ENCODE results near the gene PLD1. TPM values are rescaled to one million over a fixed set of nuclear protein-coding genes. Genes with fewer than 3 reads are reported as not detected.
A peak's percentile ranks its signal among the peaks of the same experiment; 100 is the strongest.
"Not testable (repeated sequence)": the region's sequence is repeated elsewhere in the genome, so short reads cannot be mapped to it uniquely, and the experiment has no call there.

Gene PLD1
- total and polyA plus RNA-seq, 4 donors, result 3.1 to 31.1 (median 12.2) TPM

DNA sequence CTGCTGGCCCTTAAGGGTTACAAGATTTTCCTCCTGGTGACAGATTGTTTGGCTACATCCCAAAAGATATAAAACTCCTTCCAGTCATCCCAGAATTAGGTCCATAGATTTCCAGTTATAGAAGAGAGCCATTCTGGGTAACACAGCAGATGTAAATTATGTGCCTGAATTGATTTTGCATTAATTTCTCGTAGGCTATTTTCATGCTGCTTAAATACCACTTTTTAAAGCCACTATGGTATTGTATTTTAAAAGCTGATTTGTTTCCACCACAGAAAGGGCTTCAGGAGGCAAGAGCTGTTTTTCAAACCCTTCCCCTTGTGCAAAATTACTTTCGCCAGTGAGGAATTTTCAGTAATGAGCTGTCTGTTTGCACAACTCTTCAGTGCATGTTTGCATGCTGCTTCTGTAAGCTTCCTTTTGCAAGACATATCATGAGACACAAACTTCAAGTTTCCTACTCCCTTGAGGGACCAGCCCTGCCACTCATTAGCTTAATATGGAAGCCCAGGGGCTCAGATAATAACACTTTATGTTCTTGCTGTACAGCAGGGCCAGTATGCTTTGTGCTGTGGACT lies 244.7 kb downstream of the PLD1 start:
- no peak overlapping the region for H3K9ac ChIP-seq (ENCODE audit: insufficient read depth in 1 of 2, low read length in 2 of 2)
- no peak overlapping the region for H3K27ac ChIP-seq (ENCODE audit: low read depth in 1 of 2, low read length in 1 of 2)
- no peak overlapping the region for H3K4me3 ChIP-seq
- DNase-seq (peak in 2 of 3 donors; percentile 47 to 69), ATAC-seq (ENCODE audit: insufficient read depth, low FRiP score) (peak; percentile 49)
- TF ChIP-seq, protein P1, sequence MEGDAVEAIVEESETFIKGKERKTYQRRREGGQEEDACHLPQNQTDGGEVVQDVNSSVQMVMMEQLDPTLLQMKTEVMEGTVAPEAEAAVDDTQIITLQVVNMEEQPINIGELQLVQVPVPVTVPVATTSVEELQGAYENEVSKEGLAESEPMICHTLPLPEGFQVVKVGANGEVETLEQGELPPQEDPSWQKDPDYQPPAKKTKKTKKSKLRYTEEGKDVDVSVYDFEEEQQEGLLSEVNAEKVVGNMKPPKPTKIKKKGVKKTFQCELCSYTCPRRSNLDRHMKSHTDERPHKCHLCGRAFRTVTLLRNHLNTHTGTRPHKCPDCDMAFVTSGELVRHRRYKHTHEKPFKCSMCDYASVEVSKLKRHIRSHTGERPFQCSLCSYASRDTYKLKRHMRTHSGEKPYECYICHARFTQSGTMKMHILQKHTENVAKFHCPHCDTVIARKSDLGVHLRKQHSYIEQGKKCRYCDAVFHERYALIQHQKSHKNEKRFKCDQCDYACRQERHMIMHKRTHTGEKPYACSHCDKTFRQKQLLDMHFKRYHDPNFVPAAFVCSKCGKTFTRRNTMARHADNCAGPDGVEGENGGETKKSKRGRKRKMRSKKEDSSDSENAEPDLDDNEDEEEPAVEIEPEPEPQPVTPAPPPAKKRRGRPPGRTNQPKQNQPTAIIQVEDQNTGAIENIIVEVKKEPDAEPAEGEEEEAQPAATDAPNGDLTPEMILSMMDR (IDR thresholded peaks at IDR 0.05; ENCODE audit: control extremely low read depth, extremely low read depth), result no peak
- H3K27me3 ChIP-seq (ENCODE audit: control insufficient read depth in 3 of 3, insufficient read depth in 3 of 3, low read length in 2 of 3), result no peaks in the 10 kb centered on the region
- H3K9me3 ChIP-seq (ENCODE audit: control insufficient read depth in 4 of 4, insufficient read depth in 3 of 4, low read length in 3 of 4), result no peaks in the 10 kb centered on the region
- H3K36me3 ChIP-seq (ENCODE audit: control insufficient read depth in 4 of 4, insufficient read depth in 4 of 4, low read length in 4 of 4), result no peaks in the 10 kb centered on the region
- WGBS, 2 donors, result 64% methylated on average over 2 of the region's 2 CpGs
- peaks cover 0 to 13% (median 7%) of the 10 kb centered on the region in 5 donors for H3K4me1 ChIP-seq (ENCODE audit: control insufficient read depth in 5 of 5, insufficient read depth in 5 of 5, low read length in 5 of 5)

DNA sequence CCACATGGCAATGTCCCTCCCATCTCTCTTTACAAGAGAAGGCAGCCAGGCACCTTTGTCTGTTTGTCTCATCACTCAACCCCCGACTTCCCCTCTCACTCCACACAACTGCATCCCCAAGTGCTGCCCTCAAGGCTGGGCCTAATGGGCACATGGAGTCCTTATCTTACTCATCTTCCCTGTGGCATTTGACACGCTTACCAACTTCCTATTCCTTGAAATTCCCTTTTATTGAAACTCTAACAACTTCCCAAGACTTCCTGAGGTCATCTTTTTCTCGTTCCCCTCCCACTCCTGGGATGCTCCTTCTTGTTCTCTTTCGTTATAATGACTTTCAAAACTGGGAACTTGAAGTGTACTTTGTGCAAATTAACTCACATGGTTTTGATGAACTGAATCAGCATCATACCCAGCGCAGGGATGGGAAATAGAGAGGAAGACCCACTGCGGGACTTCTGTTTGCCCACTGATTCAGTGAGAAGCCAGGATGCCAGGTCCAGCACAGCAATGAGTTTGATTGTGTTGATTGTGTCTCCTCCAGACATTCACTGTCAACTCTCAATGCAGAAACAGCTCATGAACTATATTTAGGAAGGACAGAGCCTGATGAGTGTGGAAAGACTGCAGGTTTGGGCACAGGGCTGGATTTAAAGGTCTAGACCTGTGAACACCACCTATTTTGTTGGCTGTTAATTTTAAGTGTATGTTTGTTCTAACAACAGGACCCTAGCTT lies 245.4 kb downstream of the PLD1 start:
- Histone ChIP-seq H3K4me3 (no peak overlapping the region), H3K27ac (ENCODE audit: low read depth in 1 of 2, low read length in 1 of 2) (no peak overlapping the region), H3K36me3 (ENCODE audit: control insufficient read depth in 4 of 4, insufficient read depth in 4 of 4, low read length in 4 of 4) (no peaks in the 10 kb centered on the region), H3K9me3 (ENCODE audit: control insufficient read depth in 4 of 4, insufficient read depth in 3 of 4, low read length in 3 of 4) (no peaks in the 10 kb centered on the region), H3K4me1 (ENCODE audit: control insufficient read depth in 5 of 5, insufficient read depth in 5 of 5, low read length in 5 of 5) (peaks cover 0 to 13% (median 7%) of the 10 kb centered on the region in 5 donors), H3K27me3 (ENCODE audit: control insufficient read depth in 3 of 3, insufficient read depth in 3 of 3, low read length in 2 of 3) (no peaks in the 10 kb centered on the region), H3K9ac (ENCODE audit: insufficient read depth in 1 of 2, low read length in 2 of 2) (no peak overlapping the region)
- 46 to 63% methylated on average over 6 of the region's 6 CpGs for WGBS, 2 donors
- DNase-seq, result no peak
- TF ChIP-seq, protein P1 (IDR thresholded peaks at IDR 0.05; ENCODE audit: control extremely low read depth, extremely low read depth), result no peak
- peak; percentile 19 for ATAC-seq (ENCODE audit: insufficient read depth, low FRiP score)

DNA sequence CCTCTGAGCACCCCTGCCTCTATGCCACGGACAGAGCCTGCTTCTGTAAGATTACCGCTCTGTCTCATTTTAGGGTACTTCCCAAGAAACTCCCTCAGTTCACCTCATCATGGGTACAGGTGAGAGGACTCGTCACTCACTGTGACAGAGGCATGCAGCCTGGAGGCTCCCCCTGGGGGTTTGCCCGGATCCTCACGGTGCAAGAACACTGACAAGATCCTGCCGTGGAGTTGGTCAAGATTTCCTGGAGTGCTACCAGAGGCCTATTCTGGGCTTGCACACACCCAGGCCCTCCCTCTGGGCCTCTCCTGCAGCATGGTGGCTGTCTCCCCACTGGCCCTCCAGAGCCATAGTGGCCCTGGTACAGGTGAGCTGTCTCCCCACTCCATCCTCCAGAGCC lies 247.0 kb downstream of the PLD1 start:
- no peak overlapping the region for H3K27ac ChIP-seq (ENCODE audit: low read depth in 1 of 2, low read length in 1 of 2)
- 80 to 84% methylated on average over 6 of the region's 6 CpGs for WGBS, 2 donors
- H3K4me1 ChIP-seq (ENCODE audit: control insufficient read depth in 5 of 5, insufficient read depth in 5 of 5, low read length in 5 of 5), result peaks cover 0 to 13% (median 7%) of the 10 kb centered on the region in 5 donors
- H3K9me3 ChIP-seq (ENCODE audit: control insufficient read depth in 4 of 4, insufficient read depth in 3 of 4, low read length in 3 of 4), result no peaks in the 10 kb centered on the region
- no peaks in the 10 kb centered on the region for H3K27me3 ChIP-seq (ENCODE audit: control insufficient read depth in 3 of 3, insufficient read depth in 3 of 3, low read length in 2 of 3)
- H3K9ac ChIP-seq (ENCODE audit: insufficient read depth in 1 of 2, low read length in 2 of 2), result no peak overlapping the region
- no peak for ATAC-seq (ENCODE audit: insufficient read depth, low FRiP score)
- TF ChIP-seq, protein P1 (IDR thresholded peaks at IDR 0.05; ENCODE audit: control extremely low read depth, extremely low read depth), result no peak
- no peak overlapping the region for H3K4me3 ChIP-seq
- DNase-seq, result no peak
- no peaks in the 10 kb centered on the region for H3K36me3 ChIP-seq (ENCODE audit: control insufficient read depth in 4 of 4, insufficient read depth in 4 of 4, low read length in 4 of 4)

DNA sequence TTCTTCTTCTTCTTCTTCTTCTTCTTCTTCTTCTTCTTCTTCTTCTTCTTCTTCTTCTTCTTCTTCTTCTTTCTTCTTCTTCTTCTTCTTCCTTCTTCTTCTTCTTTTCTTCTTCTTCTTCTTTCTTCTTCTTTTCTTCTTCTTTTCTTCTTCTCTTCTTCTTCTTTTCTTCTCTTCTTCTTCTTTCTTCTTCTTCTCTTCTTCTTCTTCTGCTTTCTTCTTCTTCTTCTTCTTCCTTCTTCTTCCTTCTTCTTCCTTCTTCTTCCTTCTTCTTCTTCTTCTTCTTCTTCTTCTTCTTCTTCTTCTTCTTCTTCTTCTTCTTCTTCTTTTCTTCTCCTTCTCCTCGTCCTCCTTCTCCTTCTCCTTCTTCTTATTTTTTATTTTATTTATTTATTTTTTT lies 247.8 kb downstream of the PLD1 start:
- WGBS, 2 donors, result 40 to 65% methylated on average over 1 of the region's 1 CpG
- not testable (repeated sequence) for H3K27ac ChIP-seq (ENCODE audit: low read depth in 1 of 2, low read length in 1 of 2); DNase-seq

More for the DNA sequence above, 247.8 kb downstream of the PLD1 start:
- peaks cover 0 to 13% (median 7%) of the 10 kb centered on the region in 5 donors for H3K4me1 ChIP-seq (ENCODE audit: control insufficient read depth in 5 of 5, insufficient read depth in 5 of 5, low read length in 5 of 5)
- not testable (repeated sequence) for H3K9me3 ChIP-seq (ENCODE audit: control insufficient read depth in 4 of 4, insufficient read depth in 3 of 4, low read length in 3 of 4); H3K36me3 ChIP-seq (ENCODE audit: control insufficient read depth in 4 of 4, insufficient read depth in 4 of 4, low read length in 4 of 4); H3K4me3 ChIP-seq; H3K9ac ChIP-seq (ENCODE audit: insufficient read depth in 1 of 2, low read length in 2 of 2); ATAC-seq (ENCODE audit: insufficient read depth, low FRiP score); H3K27me3 ChIP-seq (ENCODE audit: control insufficient read depth in 3 of 3, insufficient read depth in 3 of 3, low read length in 2 of 3)
